Measurements from ENCODE around the gene LMX1B.

LMX1B gene

GRCh38 chr9:126669108-126669507 is 55.4 kb downstream of the LMX1B start:
- Histone ChIP-seq H3K4me3 (no peak overlapping the region), H3K27ac (no peak overlapping the region)

- Histone ChIP-seq H3K27ac (no peak overlapping the region), H3K4me3 (no peak overlapping the region)
Measured at GRCh38 chr9:126670270-126670669, 56.5 kb downstream of the LMX1B start.

- Histone ChIP-seq H3K27ac (no peak overlapping the region), H3K4me3 (no peak overlapping the region)
Measured at GRCh38 chr9:126671381-126671831, 57.7 kb downstream of the LMX1B start.

- H3K4me3 ChIP-seq = no peak overlapping the region
Measured at GRCh38 chr9:126671983-126672382, 58.3 kb downstream of the LMX1B start.

GRCh38 chr9:126672634-126673284 is 59.0 kb downstream of the LMX1B start:
- no peak overlapping the region for H3K27ac ChIP-seq

More at GRCh38 chr9:126671983-126672382, 58.3 kb downstream of the LMX1B start:
- H3K27ac ChIP-seq = no peak overlapping the region

GRCh38 chr9:126673689-126674364 is 60.1 kb downstream of the LMX1B start:
- Histone ChIP-seq H3K27ac (no peak overlapping the region), H3K4me3 (no peak overlapping the region)

More at GRCh38 chr9:126672634-126673284, 59.0 kb downstream of the LMX1B start:
- no peak overlapping the region for H3K4me3 ChIP-seq

- Histone ChIP-seq H3K4me3 (no peak overlapping the region), H3K27ac (no peak overlapping the region)
Measured at GRCh38 chr9:126674365-126675146, 60.8 kb downstream of the LMX1B start.

GRCh38 chr9:126675147-126675467 is 61.4 kb downstream of the LMX1B start:
- Histone ChIP-seq H3K4me3 (no peak overlapping the region), H3K27ac (no peak overlapping the region)

- no peak overlapping the region for H3K27ac ChIP-seq
- H3K4me3 ChIP-seq = no peak overlapping the region
Measured at GRCh38 chr9:126676102-126676684, 62.5 kb downstream of the LMX1B start.

GRCh38 chr9:126676685-126677143 is 63.0 kb downstream of the LMX1B start:
- Histone ChIP-seq H3K4me3 (no peak overlapping the region), H3K27ac (no peak overlapping the region)

- H3K4me3 ChIP-seq = no peak overlapping the region
- H3K27ac ChIP-seq = no peak overlapping the region
Measured at GRCh38 chr9:126677188-126678084, 63.7 kb downstream of the LMX1B start.

- H3K4me3 ChIP-seq = no peak overlapping the region
- no peak overlapping the region for H3K27ac ChIP-seq
Measured at GRCh38 chr9:126678989-126679388, 65.3 kb downstream of the LMX1B start.

- no peak overlapping the region for H3K4me3 ChIP-seq
- no peak overlapping the region for H3K27ac ChIP-seq
Measured at GRCh38 chr9:126681336-126681735, 67.6 kb downstream of the LMX1B start.

- H3K4me3 ChIP-seq = no peak overlapping the region
- no peak overlapping the region for H3K27ac ChIP-seq
Measured at GRCh38 chr9:126682113-126682810, 68.5 kb downstream of the LMX1B start.

- no peak overlapping the region for H3K27ac ChIP-seq
- no peak overlapping the region for H3K4me3 ChIP-seq
Measured at GRCh38 chr9:126682928-126683697, 69.4 kb downstream of the LMX1B start.

- Histone ChIP-seq H3K27ac (no peak overlapping the region), H3K4me3 (no peak overlapping the region)
Measured at GRCh38 chr9:126683698-126684044, 69.9 kb downstream of the LMX1B start.

- Histone ChIP-seq H3K27ac (no peak overlapping the region), H3K4me3 (no peak overlapping the region)
Measured at GRCh38 chr9:126684345-126684744, 70.6 kb downstream of the LMX1B start.

- Histone ChIP-seq H3K4me3 (no peak overlapping the region), H3K27ac (no peak overlapping the region)
Measured at GRCh38 chr9:126684965-126685465, 71.3 kb downstream of the LMX1B start.
